ENCODE results near the gene HMHB1. TPM values are rescaled to one million over a fixed set of nuclear protein-coding genes. Genes with fewer than 3 reads are reported as not detected.

HMHB1 gene
- total and polyA plus RNA-seq, 4 donors = not detected

DNA sequence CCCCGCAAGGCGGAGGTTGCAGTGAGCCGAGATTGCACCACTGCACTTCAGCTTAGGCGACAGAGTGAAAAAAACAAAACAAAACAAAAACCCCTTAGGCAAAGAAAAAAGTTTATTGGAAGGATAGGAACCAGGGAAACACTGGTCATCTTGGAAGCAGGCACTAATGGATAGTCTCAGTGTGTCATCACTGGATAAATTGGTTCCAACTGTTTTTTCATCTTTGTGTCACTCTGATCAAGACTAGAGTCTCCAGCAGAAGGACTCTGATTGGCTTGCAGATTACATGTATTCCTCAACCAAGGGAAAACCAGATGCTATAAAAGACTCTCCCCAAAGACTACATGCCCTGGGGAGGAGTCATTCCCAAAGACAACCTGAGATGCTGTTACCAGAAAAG is 35.0 kb upstream of the HMHB1 start:
- ATAC-seq (ENCODE audit: low FRiP score) (no peak), DNase-seq (no peak)
- Histone ChIP-seq H3K9me3 (ENCODE audit: control insufficient read depth, low read length) (peaks cover 2% of the 10 kb centered on the region), H3K27me3 (ENCODE audit: control insufficient read depth in 1 of 2, insufficient read depth in 2 of 2, low read length in 1 of 2) (no peaks in the 10 kb centered on the region), H3K36me3 (ENCODE audit: control insufficient read depth in 1 of 2, insufficient read depth in 2 of 2, low read length in 1 of 2) (no peaks in the 10 kb centered on the region), H3K27ac (ENCODE audit: low read depth in 1 of 2, low read length in 2 of 2) (no peak overlapping the region), H3K4me1 (ENCODE audit: control insufficient read depth in 1 of 2, insufficient read depth in 2 of 2, low read length in 2 of 2) (no peaks in the 10 kb centered on the region), H3K4me3 (ENCODE audit: low read length in 2 of 2) (no peak overlapping the region)
- intact Hi-C loops (cut with DNase I) = no loop called here
- WGBS, 2 donors = 86 to 98% methylated on average over 4 of the region's 4 CpGs

DNA sequence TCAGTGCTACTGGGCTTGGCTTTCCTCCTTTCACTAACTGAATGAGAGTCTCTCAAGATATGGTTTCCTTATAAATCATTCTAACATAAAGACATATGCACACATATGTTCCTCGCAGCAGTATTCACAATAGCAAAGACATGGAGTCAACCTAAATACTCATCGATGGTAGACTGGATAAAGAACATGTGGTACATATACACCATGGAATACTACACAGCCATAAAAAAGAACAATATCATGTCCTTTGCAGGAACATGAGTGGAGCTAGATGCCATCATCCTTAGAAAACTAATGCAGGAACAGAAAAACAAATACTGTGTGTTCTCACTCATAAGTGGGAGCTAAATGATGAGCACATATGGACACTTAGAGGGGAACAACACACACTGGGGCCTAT is 32.5 kb upstream of the HMHB1 start:
- no peak for ATAC-seq (ENCODE audit: low FRiP score)
- Histone ChIP-seq H3K9me3 (ENCODE audit: control insufficient read depth, low read length) (peaks cover 2% of the 10 kb centered on the region), H3K4me1 (ENCODE audit: control insufficient read depth in 1 of 2, insufficient read depth in 2 of 2, low read length in 2 of 2) (no peaks in the 10 kb centered on the region), H3K27ac (ENCODE audit: low read depth in 1 of 2, low read length in 2 of 2) (no peak overlapping the region), H3K4me3 (ENCODE audit: low read length in 2 of 2) (no peak overlapping the region), H3K27me3 (ENCODE audit: control insufficient read depth in 1 of 2, insufficient read depth in 2 of 2, low read length in 1 of 2) (no peaks in the 10 kb centered on the region), H3K36me3 (ENCODE audit: control insufficient read depth in 1 of 2, insufficient read depth in 2 of 2, low read length in 1 of 2) (no peaks in the 10 kb centered on the region)
- no peak for DNase-seq
- intact Hi-C loops (cut with DNase I) = no loop called here
- 98 to 99% methylated on average over 2 of the region's 2 CpGs for WGBS, 2 donors

DNA sequence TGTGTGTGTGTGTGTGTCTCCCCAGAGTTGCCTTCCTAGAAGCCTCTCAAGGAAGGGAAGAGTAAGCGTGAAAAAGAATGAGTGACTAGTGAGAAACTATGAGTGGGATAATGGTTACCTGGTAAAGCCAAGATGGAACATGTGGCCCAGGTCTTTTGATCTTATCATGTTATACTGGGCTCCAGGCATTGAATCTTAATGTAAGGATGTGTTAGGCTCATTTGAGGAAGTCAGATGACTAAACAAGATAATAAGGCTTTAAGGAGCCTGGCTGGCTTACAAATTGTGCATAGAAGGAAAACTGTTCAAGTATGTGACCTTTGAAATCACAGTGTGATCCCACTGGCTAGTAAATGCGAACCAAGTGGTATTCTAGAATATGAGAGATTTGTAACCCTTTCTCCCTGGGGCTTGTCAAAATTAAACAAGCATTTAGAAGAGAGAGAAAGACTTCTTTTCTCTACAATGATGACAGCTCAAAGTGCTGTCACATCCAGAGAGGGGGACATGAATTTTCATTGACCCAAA is 29.9 kb upstream of the HMHB1 start:
- WGBS, 2 donors = 72 to 81% methylated on average over 2 of the region's 2 CpGs
- no peak for ATAC-seq (ENCODE audit: low FRiP score)

DNA sequence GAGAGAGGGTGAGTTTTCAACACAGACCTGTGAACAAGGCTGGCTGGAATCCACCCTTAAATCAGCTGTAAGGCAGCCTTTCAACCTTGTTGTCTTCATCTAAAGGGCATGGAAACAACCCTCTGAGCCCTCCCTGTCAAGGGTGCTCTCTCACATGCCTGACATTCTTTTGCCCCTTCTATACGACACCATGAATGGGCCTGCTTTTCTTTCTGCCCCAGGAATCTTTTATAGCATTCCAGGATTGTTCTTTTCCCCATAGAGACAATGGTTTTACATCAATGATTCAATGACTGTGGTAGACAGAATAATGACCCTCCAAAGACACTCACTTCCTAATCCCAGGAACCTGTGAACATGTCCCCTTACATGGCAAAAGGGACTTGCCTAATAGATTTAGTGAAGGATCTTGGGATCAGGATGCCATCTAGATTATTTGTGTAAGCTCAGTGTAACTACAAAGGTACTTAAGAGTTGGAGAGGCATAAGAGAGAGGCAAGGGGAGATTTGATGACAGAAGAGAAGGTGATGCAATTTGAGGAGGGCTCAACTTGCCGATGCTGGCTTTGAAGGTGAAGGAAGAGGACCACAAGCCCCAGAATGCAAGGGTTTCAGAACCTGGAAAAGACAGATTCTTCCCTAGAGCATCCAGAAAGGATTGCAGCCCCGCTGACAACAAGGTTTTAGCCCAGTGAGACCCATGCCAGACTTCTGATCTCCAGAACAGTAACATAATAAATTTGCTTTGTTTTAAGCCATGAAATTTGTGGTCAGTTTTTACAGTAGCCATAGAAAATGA is 29.2 kb upstream of the HMHB1 start:
- Histone ChIP-seq H3K9me3 (ENCODE audit: control insufficient read depth, low read length) (peaks cover under 1% of the 10 kb centered on the region), H3K36me3 (ENCODE audit: control insufficient read depth in 1 of 2, insufficient read depth in 2 of 2, low read length in 1 of 2) (no peaks in the 10 kb centered on the region), H3K4me3 (ENCODE audit: low read length in 2 of 2) (no peak overlapping the region), H3K4me1 (ENCODE audit: control insufficient read depth in 1 of 2, insufficient read depth in 2 of 2, low read length in 2 of 2) (no peaks in the 10 kb centered on the region), H3K27ac (ENCODE audit: low read depth in 1 of 2, low read length in 2 of 2) (no peak overlapping the region), H3K27me3 (ENCODE audit: control insufficient read depth in 1 of 2, insufficient read depth in 2 of 2, low read length in 1 of 2) (no peaks in the 10 kb centered on the region)
- 74 to 85% methylated on average over 3 of the region's 3 CpGs for WGBS, 2 donors
- ATAC-seq (ENCODE audit: low FRiP score) (no peak), DNase-seq (no peak)
- intact Hi-C loops (cut with DNase I) = no loop called here

More for the DNA sequence above, 29.9 kb upstream of the HMHB1 start:
- no peak for DNase-seq
- Histone ChIP-seq H3K4me3 (ENCODE audit: low read length in 2 of 2) (no peak overlapping the region), H3K27me3 (ENCODE audit: control insufficient read depth in 1 of 2, insufficient read depth in 2 of 2, low read length in 1 of 2) (no peaks in the 10 kb centered on the region), H3K4me1 (ENCODE audit: control insufficient read depth in 1 of 2, insufficient read depth in 2 of 2, low read length in 2 of 2) (no peaks in the 10 kb centered on the region), H3K36me3 (ENCODE audit: control insufficient read depth in 1 of 2, insufficient read depth in 2 of 2, low read length in 1 of 2) (no peaks in the 10 kb centered on the region), H3K27ac (ENCODE audit: low read depth in 1 of 2, low read length in 2 of 2) (no peak overlapping the region), H3K9me3 (ENCODE audit: control insufficient read depth, low read length) (peaks cover 2% of the 10 kb centered on the region)
- intact Hi-C loops (cut with DNase I) = no loop called here

DNA sequence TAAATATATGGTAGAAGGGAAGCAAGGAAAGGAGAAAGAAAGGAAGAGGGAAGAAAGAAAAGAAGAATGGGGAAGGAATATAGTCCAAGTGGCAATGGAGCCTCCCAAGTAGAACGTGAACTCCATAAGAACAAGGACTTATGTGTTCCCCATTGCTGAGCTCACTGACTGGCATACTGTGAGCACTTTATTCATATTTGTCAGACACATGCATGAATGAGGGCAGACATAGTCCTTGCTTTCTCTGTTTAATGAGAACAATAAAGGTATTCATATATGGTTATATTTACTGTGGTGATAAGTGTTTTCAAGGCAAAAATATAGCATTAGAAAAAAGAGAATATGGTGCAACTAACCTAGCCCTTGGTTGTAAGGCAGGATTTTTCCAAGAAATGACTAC is 23.6 kb upstream of the HMHB1 start:
- DNase-seq (no peak), ATAC-seq (ENCODE audit: low FRiP score) (no peak)
- intact Hi-C loops (cut with DNase I) = no loop called here

DNA sequence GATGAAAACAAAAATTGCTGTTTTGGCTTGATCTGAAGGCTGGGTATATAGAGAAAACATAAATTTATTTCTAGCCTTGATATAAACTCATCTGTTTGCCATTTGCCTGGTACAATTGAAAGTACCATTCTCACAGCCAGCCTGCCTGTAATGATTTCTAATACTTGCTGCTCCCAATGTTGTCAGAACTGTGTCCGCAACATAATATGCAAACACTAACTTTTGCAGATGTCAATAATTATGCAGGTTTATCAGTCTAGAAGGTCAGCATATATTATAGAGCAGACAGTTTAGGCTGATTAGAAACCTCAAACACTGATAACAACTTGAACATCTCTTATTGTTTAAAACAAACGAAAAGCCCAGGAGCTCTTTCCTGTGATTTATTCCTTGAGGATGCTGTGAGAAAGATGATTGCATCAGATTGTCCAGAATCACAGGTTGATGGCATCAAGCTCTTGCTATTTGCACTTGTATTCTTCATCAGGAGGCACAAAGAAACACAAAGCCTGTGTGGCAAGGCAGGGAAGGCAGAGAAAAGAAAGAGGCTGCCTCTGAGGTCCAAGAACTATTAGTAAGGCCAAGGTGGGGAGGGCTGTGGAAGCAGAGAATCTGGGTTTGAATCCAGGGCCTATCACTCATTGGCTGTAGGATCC is 21.4 kb upstream of the HMHB1 start:
- no peaks in the 10 kb centered on the region for H3K36me3 ChIP-seq (ENCODE audit: control insufficient read depth in 1 of 2, insufficient read depth in 2 of 2, low read length in 1 of 2)
- H3K4me3 ChIP-seq (ENCODE audit: low read length in 2 of 2) = no peak overlapping the region
- ATAC-seq (ENCODE audit: low FRiP score) (no peak), DNase-seq (no peak)
- H3K27ac ChIP-seq (ENCODE audit: low read depth in 1 of 2, low read length in 2 of 2) = no peak overlapping the region
- 96% methylated on average over 2 of the region's 2 CpGs for WGBS, 2 donors
- no peaks in the 10 kb centered on the region for H3K9me3 ChIP-seq (ENCODE audit: control insufficient read depth, low read length)
- H3K27me3 ChIP-seq (ENCODE audit: control insufficient read depth in 1 of 2, insufficient read depth in 2 of 2, low read length in 1 of 2) = no peaks in the 10 kb centered on the region
- H3K4me1 ChIP-seq (ENCODE audit: control insufficient read depth in 1 of 2, insufficient read depth in 2 of 2, low read length in 2 of 2) = no peaks in the 10 kb centered on the region
- intact Hi-C loops (cut with DNase I) = no loop called here

More for the DNA sequence above, 23.6 kb upstream of the HMHB1 start:
- Histone ChIP-seq H3K27me3 (ENCODE audit: control insufficient read depth in 1 of 2, insufficient read depth in 2 of 2, low read length in 1 of 2) (no peaks in the 10 kb centered on the region), H3K27ac (ENCODE audit: low read depth in 1 of 2, low read length in 2 of 2) (no peak overlapping the region), H3K9me3 (ENCODE audit: control insufficient read depth, low read length) (no peaks in the 10 kb centered on the region), H3K4me1 (ENCODE audit: control insufficient read depth in 1 of 2, insufficient read depth in 2 of 2, low read length in 2 of 2) (no peaks in the 10 kb centered on the region), H3K36me3 (ENCODE audit: control insufficient read depth in 1 of 2, insufficient read depth in 2 of 2, low read length in 1 of 2) (no peaks in the 10 kb centered on the region), H3K4me3 (ENCODE audit: low read length in 2 of 2) (no peak overlapping the region)
- 90 to 97% methylated on average over 1 of the region's 1 CpG for WGBS, 2 donors

DNA sequence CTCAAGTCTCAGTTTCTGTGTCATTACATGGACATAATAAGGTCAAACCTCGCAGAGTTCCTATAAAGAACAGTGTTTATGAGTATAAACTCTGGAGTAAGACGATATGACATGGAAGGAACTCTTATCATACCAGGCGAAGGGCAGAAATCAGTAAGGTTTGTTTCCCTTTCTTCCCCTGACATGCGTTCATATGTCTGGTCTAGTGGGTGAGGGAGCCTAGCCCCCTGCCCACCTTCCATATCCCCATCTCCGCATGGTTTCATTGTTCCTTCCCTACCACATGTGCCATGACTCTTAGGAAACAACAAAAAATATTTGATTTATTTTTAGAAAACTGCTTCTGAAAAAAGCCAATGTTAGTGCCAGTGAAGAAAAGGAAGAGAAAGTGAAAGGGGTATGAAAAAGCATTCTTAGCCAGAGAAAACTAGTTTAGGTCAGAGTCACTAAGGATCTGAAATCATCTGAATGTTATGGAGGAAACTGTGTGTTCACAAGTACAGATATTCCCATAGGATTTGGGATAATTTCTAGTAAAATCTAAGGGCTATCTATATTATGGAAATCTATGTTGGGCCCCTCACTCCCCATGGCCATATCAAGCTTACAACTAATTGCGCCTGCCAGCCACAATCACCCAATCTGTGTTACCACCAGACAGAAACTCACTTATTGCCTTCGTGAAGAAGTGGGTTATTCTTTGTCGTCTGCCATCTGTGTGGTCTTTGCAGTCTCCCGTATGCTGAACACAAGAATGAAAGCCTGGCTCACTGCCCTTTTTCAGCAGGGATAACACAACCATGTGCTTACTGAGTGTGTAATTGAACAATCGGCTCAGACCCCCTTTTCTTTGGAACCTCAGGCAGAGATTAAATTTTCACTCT is 19.9 kb upstream of the HMHB1 start:
- ATAC-seq (ENCODE audit: low FRiP score) = no peak
- peak overlapping the region in 1 of 2 donors; percentile 36 for H3K27ac ChIP-seq (ENCODE audit: low read depth in 1 of 2, low read length in 2 of 2)
- H3K4me1 ChIP-seq (ENCODE audit: control insufficient read depth in 1 of 2, insufficient read depth in 2 of 2, low read length in 2 of 2) = no peaks in the 10 kb centered on the region
- 33 to 39% methylated on average over 10 of the region's 10 CpGs for WGBS, 2 donors
- DNase-seq = no peak
- no peaks in the 10 kb centered on the region for H3K36me3 ChIP-seq (ENCODE audit: control insufficient read depth in 1 of 2, insufficient read depth in 2 of 2, low read length in 1 of 2)
- intact Hi-C loops (cut with DNase I) = no loop called here
- H3K27me3 ChIP-seq (ENCODE audit: control insufficient read depth in 1 of 2, insufficient read depth in 2 of 2, low read length in 1 of 2) = no peaks in the 10 kb centered on the region
- H3K4me3 ChIP-seq (ENCODE audit: low read length in 2 of 2) = peak overlapping the region in 1 of 2 donors; percentile 4
- no peaks in the 10 kb centered on the region for H3K9me3 ChIP-seq (ENCODE audit: control insufficient read depth, low read length)

DNA sequence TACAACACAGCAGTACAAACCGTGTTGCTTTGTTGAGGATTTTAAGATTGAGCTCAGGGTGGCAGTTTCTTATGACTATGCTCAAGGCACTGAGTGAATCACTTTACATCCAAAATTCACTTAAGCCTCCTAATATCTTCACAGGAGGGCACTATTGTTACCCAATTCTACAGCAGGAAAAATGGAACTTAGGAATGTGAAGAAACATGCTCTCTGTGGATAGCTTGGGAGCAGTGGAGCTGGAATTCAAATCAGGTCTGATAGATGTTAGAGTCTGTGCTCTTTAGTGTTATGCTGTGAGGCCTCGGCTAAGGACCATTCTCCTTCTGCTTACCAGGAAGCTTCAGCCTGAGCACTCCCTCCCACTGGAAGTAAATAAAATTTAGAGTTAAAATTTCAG is 18.7 kb upstream of the HMHB1 start:
- no peak for DNase-seq
- Histone ChIP-seq H3K9me3 (ENCODE audit: control insufficient read depth, low read length) (no peaks in the 10 kb centered on the region), H3K27me3 (ENCODE audit: control insufficient read depth in 1 of 2, insufficient read depth in 2 of 2, low read length in 1 of 2) (no peaks in the 10 kb centered on the region), H3K27ac (ENCODE audit: low read depth in 1 of 2, low read length in 2 of 2) (no peak overlapping the region), H3K4me3 (ENCODE audit: low read length in 2 of 2) (no peak overlapping the region), H3K36me3 (ENCODE audit: control insufficient read depth in 1 of 2, insufficient read depth in 2 of 2, low read length in 1 of 2) (no peaks in the 10 kb centered on the region), H3K4me1 (ENCODE audit: control insufficient read depth in 1 of 2, insufficient read depth in 2 of 2, low read length in 2 of 2) (no peaks in the 10 kb centered on the region)
- intact Hi-C loops (cut with DNase I) = no loop called here
- 76 to 85% methylated on average over 2 of the region's 2 CpGs for WGBS, 2 donors
- no peak for ATAC-seq (ENCODE audit: low FRiP score)
